Right ventricle myocardium superior (tissue), 1 donor: ENCODE results near the gene PARVB. TPM values are rescaled to one million over a fixed set of nuclear protein-coding genes. Genes with fewer than 3 reads are reported as not detected.
"Not testable (repeated sequence)": the region's sequence is repeated elsewhere in the genome, so short reads cannot be mapped to it uniquely, and the experiment has no call there.

Source experiments
- ATAC-seq: fragments of 200-7000 bp; cut with Tn5 transposase; one replicate; pipeline ENCODE4 v1.9.1; 2020; ENCODE audit warnings: mild to moderate bottlenecking; ENCODE audit not compliant: poor library complexity
- DNase-seq: peaks from one replicate; pipeline ENCODE4 v3.0.0-alpha.2; 2020
- intact Hi-C: fragments of 100-400 bp; cut with DNase I; formaldehyde crosslinking; loops from one replicate; pipeline ENCODE4 v1.11.2; 2022
- total RNA-seq: library from RNA; stranded (reverse); fragmentation: NEBNext Ultra II Directional; extraction: Animal tissue kit (Norgen Biotek cat#: 25700); gene quantifications from one replicate; pipeline ENCODE4 v1.2.1, GENCODE V29; 2021
- donor health status: DM: no; HTN: yes; CAD: no; lungs with severe emphysema.

Gene PARVB
- total RNA-seq, 1 donor from 2014 or later, result 194 TPM

DNA sequence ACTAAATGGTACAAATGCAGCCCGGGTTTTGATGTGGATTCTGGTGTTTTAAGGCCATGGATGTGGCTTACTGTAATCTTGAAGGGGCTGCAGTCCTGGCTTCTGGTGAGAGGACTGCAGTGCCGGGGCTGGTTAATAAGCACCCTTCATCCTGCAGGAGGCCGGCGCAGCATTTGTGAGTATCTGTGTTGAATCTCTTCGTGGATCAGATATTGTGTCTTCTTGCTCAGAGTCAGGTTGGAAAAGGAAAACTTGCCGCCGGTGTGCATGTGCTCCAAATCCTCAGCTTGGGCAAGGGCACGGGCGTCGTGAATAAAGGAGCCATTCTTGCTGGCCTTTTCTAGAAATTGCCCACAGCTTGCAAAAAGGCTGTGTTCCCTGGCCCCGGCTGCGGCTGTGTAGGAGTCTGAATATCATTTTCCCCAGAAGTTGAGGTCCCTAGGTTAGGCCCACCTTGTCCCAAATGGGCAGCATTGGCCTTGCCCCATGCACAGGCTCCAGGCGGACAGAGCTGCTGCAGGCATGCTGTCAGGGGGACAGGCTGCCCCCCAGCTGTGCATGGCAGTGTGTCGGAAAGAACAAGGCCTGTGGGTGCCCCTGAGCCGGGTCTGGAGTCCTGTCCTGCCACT lies 28.9 kb upstream of the PARVB start:
- intact Hi-C loops, result no loop called here
- ATAC-seq (no peak), DNase-seq (no peak)

- no peak for ATAC-seq
- intact Hi-C loops, result no loop called here
- no peak for DNase-seq
Measured at GRCh38 chr22:43995798-43996169, 28.3 kb upstream of the PARVB start.

DNA sequence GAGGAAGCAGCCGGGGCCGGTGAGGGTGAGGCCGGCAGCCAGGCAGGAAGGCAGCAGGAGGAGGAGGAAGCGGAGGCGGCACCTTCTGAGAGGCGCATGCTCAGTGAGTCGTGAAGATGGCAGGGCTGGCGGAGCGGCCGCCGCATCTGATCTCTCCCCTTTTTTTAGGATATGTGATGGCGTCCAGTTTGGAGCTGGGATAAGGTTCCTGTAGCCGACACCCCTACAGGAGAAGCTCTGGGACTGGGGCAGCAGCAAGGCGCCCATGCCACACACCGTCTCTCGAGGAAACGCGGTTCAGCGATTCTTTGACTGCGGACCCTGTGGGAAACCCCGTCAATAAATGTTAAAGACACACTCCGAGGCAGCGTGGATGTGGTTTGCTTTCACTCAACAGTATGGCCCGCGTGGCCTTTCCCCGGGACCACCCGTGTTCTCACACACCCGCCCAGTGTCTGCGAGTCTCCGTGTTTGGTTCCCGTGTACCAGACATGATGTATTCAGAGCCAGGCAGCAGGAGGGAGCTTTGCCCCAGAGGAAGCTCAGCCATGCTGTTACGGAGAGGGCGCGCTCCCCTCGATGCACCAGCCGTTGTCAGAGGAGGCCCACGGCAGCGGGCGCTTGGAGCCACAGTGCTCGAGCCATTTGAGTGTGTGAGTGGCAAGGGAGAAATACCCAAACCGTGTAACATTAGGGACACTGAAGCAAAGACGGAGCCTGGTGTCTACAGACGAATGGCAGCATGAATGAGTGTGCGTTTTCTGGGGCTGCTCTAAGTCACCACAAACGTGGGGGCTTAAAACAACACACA lies 27.7 kb upstream of the PARVB start:
- intact Hi-C loops, result no loop called here
- DNase-seq, result peak; percentile 83
- ATAC-seq, result no peak

- no peak for ATAC-seq
- intact Hi-C loops, result no loop called here
- no peak for DNase-seq
Measured at GRCh38 chr22:43996981-43997265, 27.2 kb upstream of the PARVB start.

- ATAC-seq (peak; percentile 87), DNase-seq (peak; percentile 53)
- intact Hi-C loops, result no loop called here
Measured at GRCh38 chr22:43998679-43999264, 25.3 kb upstream of the PARVB start.

GRCh38 chr22:43999378-43999777 lies 24.7 kb upstream of the PARVB start:
- ATAC-seq (no peak), DNase-seq (no peak)
- intact Hi-C loops, result no loop called here

DNA sequence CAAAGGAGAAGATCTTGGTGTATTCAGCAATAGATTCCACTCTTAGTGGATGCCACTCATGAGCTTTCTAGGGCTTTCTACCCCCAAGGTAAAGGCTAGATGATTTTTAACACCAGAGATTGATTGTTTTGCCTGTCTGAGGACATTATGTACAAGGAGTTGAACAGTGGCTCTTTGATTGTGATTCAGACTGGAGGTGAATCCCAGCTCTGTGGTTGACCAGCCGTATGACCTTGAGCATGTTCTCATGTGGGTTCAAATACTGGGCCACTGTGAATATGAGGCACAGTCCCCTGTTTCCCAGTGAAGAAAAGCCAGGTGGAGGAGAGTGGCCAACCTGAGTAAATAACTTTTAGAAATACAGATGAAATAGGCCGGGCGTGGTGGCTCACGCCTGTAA lies 24.0 kb upstream of the PARVB start:
- no peak for DNase-seq
- intact Hi-C loops, result no loop called here
- ATAC-seq, result no peak

- DNase-seq (no peak), ATAC-seq (no peak)
- intact Hi-C loops, result no loop called here
Measured at GRCh38 chr22:44001521-44001920, 22.6 kb upstream of the PARVB start.

DNA sequence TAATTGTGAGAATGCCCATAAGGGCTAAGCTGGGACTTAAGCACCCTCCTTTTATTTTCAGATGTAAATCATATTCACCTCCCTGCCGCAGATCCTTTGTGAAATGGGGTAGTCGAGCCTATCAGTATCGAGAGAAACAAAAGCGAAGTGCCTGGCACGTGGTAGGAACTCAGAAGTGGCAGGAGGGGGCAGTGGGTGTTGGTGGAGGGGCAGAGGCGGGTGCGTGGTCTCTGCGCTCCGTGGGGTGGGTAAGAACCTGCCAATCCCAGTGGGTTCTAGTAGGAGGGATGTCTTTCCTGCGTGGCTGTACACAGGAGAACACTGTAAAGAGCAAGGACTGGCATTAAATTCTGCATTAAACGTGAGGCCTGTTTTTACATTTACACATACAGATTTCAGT lies 21.8 kb upstream of the PARVB start:
- ATAC-seq (no peak), DNase-seq (no peak)
- intact Hi-C loops, result no loop called here

- ATAC-seq (no peak), DNase-seq (no peak)
- intact Hi-C loops, result no loop called here
Measured at GRCh38 chr22:44002997-44003396, 21.1 kb upstream of the PARVB start.

DNA sequence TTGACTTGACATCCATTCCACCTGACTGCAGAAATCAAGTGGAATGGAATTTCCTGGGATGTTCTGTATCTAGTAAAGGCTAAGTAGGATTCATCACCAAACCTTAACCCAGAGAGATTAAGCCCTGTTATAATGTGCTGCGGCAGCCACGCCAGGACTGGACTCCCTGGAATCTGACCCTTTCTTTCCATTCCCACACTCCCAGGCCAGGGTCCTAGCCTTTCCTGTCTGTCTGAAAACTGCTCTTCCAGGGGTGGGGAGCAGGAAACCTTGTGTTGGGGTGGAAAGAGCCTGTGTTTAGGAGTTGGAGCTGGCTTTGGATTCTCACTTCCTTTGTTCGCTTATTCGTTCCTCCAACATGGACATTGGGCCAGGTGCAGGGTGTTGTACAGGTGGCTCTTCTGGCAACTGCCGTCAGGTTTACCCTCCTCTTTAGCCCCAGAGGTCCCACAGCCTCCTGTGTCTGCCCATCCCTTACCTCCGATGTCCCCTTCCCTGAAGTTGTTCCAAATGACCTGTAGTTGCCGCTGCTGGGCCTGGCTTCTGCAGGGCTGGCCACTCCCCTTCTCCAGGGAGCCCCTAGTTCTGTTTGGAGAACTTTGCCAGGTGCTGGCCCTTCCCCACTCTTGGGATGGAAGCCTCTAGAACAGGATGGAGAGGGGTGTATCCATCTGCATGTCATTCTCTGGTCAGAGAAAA lies 20.5 kb upstream of the PARVB start:
- ATAC-seq, result no peak
- intact Hi-C loops, result no loop called here
- DNase-seq, result no peak

- ATAC-seq (no peak), DNase-seq (no peak)
- intact Hi-C loops, result no loop called here
Measured at GRCh38 chr22:44004104-44004460, 20.0 kb upstream of the PARVB start.

- intact Hi-C loops, result no loop called here
- ATAC-seq (no peak), DNase-seq (no peak)
Measured at GRCh38 chr22:44005524-44005923, 18.6 kb upstream of the PARVB start.

GRCh38 chr22:44012162-44012561 lies 11.9 kb upstream of the PARVB start:
- intact Hi-C loops, result no loop called here
- DNase-seq, result no peak
- ATAC-seq, result peak; percentile 29

GRCh38 chr22:44012591-44012990 lies 11.5 kb upstream of the PARVB start:
- intact Hi-C loops, result no loop called here
- ATAC-seq (peak; percentile 16), DNase-seq (no peak)

GRCh38 chr22:44014241-44014640 lies 9.9 kb upstream of the PARVB start:
- ATAC-seq, result no peak
- intact Hi-C loops, result no loop called here
- DNase-seq, result no peak

DNA sequence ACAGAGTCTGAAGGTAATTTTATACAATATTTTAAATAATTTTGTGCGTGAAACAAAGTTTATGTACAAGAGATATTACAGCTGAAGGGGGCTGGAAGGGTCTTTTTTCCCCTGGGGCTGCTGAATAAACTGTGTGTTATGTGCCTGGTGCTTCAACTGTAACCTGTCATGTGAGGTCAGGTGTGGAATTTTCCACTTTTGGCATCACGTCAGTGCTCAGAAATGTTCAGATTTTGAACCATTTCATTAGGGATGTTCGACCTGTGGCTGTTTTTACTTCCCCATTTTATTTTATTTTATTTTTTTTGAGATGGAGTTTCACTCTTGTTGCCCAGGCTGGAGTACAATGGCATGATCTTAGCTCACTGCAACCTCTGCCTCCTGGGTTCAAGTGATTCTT lies 7.5 kb upstream of the PARVB start:
- DNase-seq, ATAC-seq, intact Hi-C loops: not testable (repeated sequence)

DNA sequence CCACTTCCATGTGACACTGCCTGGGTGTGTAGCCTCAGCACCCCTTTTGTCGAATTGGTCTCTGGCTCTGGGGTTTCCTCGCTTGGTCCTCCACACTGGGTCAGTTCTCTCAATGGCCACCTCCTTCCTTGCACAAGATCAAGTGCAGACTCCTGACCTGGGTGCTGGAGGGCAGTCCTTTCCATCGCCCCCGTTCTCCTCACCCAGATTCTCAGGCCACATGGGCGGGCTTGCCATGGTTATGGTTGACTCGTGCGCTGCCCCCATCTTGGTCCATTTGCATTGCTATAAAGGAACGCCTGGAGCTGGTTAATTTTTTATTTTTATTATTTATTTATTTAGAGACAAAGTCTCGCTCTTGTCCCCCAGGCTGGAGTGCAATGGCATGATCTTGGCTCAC lies 5.5 kb upstream of the PARVB start:
- ATAC-seq (no peak), DNase-seq (no peak)
- intact Hi-C loops, result no loop called here

- DNase-seq (no peak), ATAC-seq (peak; percentile 1)
- intact Hi-C loops, result no loop called here
Measured at GRCh38 chr22:44019416-44019815, 4.7 kb upstream of the PARVB start.

DNA sequence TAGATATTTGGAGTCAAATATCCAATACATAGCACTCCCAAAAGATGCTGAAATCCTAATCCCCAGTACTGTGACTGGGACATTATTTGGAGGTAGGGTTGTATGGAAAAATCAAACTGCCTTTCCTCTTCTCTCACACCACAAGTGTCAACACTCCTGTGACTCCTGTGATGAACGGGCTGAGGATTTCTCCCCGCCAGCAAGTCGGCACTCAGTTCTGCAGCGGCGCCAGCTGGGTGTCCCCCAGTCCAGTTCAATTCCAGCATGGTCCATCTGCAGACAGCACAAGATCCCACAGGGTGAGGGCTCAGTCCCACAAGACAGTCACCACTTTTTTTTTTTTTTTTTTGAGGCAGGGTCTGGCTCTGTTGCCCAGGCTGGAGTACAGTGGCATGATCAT lies 4.3 kb upstream of the PARVB start:
- peak; percentile 57 for DNase-seq
- peak; percentile 42 for ATAC-seq
- intact Hi-C loops, result no loop called here
